Renal cortical epithelial cell (primary cell): ENCODE measurements around the gene PEPD. TPM values are rescaled to one million over a fixed set of nuclear protein-coding genes. Genes with fewer than 3 reads are reported as not detected.
"Not testable (repeated sequence)": the region's sequence is repeated elsewhere in the genome, so short reads cannot be mapped to it uniquely, and the experiment has no call there.

ENCODE experiments used
- DNase-seq: peaks from one replicate; pipeline ENCODE4 v3.0.0-alpha.2; 2011; ENCODE audit warnings: low read depth
- total RNA-seq: library from RNA; depleted of rRNA; stranded (reverse); fragments of >200 nt; gene quantifications from 2 replicates; pipeline ENCODE4 v1.2.3, GENCODE V29; 2014

PEPD gene
- total RNA-seq: 41.2 and 51.5 TPM in 2 replicates

GRCh38 chr19:33521480-33522370, at the start of gene PEPD:
TSS of gene PEPD (minus strand) at chr19:33521791. CDS start at chr19:33521760, 31 bp downstream.
- DNase-seq: peak; percentile 58

GRCh38 chr19:33569821-33570220, 48.2 kb upstream of the PEPD start:
- DNase-seq: no peak

- no peak for DNase-seq
These were observed 47.1 kb upstream of the PEPD start for GRCh38 chr19:33568706-33569105.

DNA sequence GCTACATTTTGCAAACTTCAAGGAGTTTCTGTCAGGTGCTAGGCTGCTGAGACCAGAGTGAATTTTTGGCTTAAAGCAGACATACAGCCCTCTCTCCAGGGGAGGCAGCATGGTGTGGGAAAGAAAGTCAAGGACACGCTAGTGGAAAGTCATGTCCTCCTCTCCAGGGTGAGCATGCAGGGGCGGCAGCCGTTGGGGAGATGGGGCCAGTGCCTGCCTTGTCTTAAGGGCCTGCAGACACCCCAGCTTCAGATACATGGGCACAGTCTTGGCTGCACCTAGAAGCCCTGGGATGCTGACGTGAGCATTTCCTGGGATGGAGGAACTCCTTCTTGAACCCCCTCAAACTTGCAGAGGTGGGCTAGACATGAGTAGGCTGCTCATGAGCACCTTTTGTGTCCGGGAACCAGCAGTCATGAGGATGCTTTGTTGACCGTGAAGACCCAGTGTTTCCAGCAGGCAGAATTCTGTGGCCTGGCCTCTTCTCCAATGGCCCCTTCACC, 43.3 kb upstream of the PEPD start:
- no peak for DNase-seq

DNA sequence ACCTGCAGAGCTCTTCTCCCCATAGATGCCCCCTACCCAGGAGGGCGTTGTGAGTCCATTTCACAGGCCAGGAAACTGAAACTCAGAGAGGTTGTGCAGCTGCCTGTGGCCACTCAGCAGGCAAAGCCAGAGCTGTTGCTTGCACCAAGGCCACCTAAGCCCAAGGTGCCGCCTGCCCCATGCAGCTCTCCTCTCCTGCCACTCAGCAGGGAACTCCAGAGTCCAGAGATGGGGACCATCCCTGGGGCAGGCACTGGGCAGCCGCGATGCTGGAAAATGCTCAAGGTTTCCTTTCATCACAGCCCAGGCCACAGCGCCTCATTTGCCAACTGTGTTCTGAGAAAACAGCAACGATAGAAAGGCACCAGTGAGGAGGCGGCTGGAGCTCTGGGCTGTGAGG, 41.0 kb upstream of the PEPD start:
- no peak for DNase-seq

- not testable (repeated sequence) for DNase-seq
These were observed 40.1 kb upstream of the PEPD start for GRCh38 chr19:33561666-33562065.

DNA sequence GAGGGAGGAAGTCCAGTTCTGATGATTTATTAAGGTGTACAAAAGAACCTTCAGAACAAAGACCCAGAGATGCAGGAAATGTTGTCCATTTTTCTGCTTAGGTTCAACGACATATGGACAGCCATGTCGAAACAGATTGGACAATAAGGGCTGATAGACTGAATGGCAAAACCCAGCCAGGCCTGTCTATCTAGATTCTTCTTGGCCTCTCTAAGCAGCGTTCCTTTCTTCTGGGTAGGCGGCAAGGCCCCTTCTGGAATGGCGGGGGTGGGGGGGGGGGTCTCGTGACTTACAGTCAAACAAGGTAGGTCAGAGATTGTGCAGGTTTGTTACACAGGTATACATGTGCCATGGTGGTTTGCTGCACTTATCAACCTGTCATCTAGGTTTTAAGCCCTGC, 39.7 kb upstream of the PEPD start:
- DNase-seq: no peak

DNA sequence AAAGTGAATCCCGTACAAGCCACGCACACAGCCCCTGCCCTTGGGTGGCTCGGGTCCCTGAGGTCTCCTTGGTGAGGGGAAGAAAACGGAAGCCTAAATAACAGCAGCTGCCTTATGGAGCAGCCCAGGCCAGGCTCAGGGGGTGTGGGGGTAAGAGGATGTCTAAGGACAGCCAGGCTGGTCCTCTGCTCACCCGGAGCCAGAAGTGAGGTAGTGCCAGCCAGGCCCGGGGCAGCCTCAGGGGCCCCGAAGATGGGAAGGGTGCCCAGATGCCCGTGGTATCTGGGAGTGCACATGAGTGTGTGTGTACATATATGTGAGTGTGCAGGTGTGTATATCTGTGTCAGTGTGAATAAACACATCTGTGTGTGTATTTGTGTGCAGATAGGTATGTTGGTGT, 38.4 kb upstream of the PEPD start:
- no peak for DNase-seq

GRCh38 chr19:33558856-33559255, 37.3 kb upstream of the PEPD start:
- DNase-seq: no peak

- DNase-seq: no peak
These were observed 36.6 kb upstream of the PEPD start for GRCh38 chr19:33558151-33558550.

- no peak for DNase-seq
These were observed 36.1 kb upstream of the PEPD start for GRCh38 chr19:33557720-33558119.

DNA sequence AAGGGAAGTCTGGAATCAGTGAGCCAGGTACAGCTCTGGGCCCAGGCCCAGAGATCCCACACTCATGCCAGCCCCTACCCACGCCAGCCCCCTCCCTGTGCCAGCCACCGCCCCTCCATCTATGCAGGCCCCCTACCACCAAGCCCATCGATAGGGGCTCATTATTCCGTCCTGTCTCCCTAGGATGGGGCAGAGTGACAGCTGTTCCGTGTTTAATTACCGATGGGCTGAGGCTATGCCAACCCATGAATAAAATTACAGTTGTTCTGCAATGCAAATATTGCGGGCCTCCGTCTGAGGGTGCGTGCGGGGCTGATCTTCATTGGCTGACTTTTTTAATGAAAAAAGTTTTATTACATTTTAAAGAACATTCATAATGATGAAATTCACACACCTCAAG, 35.6 kb upstream of the PEPD start:
- no peak for DNase-seq

DNA sequence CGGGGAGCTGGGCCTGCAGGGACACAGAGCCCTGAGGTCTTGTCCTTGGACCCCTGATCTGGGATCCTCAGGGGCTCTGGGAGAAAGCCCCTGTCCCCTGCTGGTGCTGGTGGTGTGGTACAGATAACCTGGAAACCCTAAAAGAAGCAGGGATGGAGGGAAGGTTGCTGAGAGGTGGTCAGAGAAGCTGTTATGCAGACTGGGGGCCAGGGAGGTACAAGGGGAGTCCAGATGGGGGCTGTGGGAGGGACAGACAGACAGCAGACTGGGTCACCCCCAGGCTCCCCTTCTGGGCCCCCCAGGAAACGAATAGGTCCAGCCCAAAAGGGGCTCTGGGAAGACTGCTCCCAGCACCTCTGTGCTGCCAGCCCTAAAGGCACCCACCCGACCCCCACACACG, 34.7 kb upstream of the PEPD start:
- no peak for DNase-seq

DNA sequence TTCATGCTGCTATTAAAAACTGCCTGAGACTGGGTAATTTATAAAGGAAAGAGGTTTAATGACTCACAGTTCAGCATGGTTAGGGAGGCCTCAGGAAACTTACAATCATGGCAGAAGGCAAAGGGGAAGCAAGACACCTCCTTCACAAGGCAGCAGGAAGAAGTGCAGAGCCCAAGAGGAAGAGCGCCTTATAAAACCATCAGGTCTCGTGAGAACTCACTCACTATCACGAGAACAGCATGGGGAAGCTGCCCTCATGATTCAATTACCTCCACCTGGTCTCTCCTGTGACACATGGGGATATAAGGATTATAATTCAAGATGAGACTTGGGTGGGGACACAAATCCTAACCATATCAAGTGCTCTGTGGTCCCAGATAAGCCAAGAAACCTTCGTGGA, 34.1 kb upstream of the PEPD start:
- not testable (repeated sequence) for DNase-seq

- DNase-seq: no peak
These were observed 33.2 kb upstream of the PEPD start for GRCh38 chr19:33554821-33555220.

- DNase-seq: no peak
These were observed 32.8 kb upstream of the PEPD start for GRCh38 chr19:33554391-33554790.

- no peak for DNase-seq
These were observed 32.1 kb upstream of the PEPD start for GRCh38 chr19:33553530-33554310.

- no peak for DNase-seq
These were observed 31.3 kb upstream of the PEPD start for GRCh38 chr19:33552928-33553279.

- no peak for DNase-seq
These were observed 30.8 kb upstream of the PEPD start for GRCh38 chr19:33552191-33552927.

DNA sequence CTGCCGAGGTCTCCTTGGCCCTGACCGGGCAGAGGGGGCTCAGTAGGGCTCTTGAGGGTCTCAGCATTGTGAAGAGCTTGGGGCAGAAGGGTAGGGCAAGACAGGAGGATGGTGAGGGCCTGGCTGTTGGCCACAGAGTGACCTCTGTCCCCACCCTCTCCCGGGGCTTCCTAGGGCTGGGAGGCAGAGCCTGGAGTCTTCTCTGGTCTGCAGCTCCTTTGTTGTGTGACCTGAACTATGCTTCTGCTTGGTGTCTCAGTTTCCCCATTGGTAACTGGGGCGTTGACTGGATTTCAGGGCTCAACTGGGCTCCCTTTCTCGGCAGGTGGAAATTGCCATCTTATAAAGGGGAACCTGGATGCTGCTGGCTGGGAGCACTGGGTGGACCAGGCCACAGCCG, 30.1 kb upstream of the PEPD start:
- DNase-seq: no peak

- no peak for DNase-seq
These were observed 29.2 kb upstream of the PEPD start for GRCh38 chr19:33550768-33551167.

DNA sequence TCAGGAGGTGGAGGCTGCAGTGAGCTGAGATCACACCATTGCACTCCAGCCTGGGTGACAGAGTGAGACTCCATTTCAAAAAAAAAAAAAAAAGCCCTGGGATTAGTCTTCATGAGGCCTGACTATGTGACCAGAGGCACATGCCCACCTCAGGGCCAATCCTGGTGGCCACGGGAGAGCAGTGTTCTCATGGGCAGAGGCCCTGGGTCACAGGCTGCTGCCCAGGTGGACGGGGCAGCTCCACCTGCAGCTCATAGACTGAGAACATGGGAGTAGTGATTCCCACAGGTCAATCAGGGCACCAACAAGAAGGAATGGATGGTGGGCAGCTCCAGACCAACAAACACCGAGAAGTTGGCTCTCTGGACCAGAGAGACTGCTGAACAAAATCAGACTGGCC, 26.1 kb upstream of the PEPD start:
- DNase-seq: no peak
